GM23338 (cell line): Measurements from ENCODE around the gene TCP11. TPM values are rescaled to one million over a fixed set of nuclear protein-coding genes. Genes with fewer than 3 reads are reported as not detected.

Experiments
- ATAC-seq: fragments of 200-7000 bp; cut with Tn5 transposase; 3 replicates; pipeline ENCODE4 v1.9.1; 2020
- DNase-seq: peaks from one replicate; pipeline ENCODE4 v3.0.0-alpha.2; 2015; ENCODE audit warnings: low spot score
- H2AFZ ChIP-seq: fragments of 200-600 bp; sonication (generic); 2 replicates; pipeline ENCODE4 v1.8.0; 2016; ENCODE audit warnings: antibody characterized with exemption, mild to moderate bottlenecking, moderate library complexity
- H3F3A ChIP-seq: fragments of 200-600 bp; sonication (generic); replicated peaks from 2 replicates; pipeline ENCODE4 v1.8.0; 2017; ENCODE audit warnings: antibody characterized with exemption, mixed run types, low read depth
- H3K27ac ChIP-seq: fragments of 200-600 bp; sonication (generic); 2 replicates; pipeline ENCODE4 v1.6.1; 2016; ENCODE audit warnings: low read depth
- H3K27me3 ChIP-seq: fragments of 200-600 bp; sonication (generic); 2 replicates; pipeline ENCODE4 v1.8.0; 2016; ENCODE audit warnings: mild to moderate bottlenecking, mixed run types, moderate library complexity; ENCODE audit not compliant: insufficient read depth
- H3K36me3 ChIP-seq: fragments of 200-600 bp; sonication (generic); 2 replicates; pipeline ENCODE4 v1.8.0; 2016; ENCODE audit warnings: mild to moderate bottlenecking; ENCODE audit not compliant: insufficient read depth
- H3K4me1 ChIP-seq: fragments of 200-600 bp; sonication (generic); 2 replicates; pipeline ENCODE4 v1.8.0; 2016; ENCODE audit warnings: mild to moderate bottlenecking, moderate library complexity; ENCODE audit not compliant: insufficient read depth
- H3K4me2 ChIP-seq: fragments of 200-600 bp; sonication (generic); 2 replicates; pipeline ENCODE4 v1.7.1; 2017; ENCODE audit warnings: mixed run types
- H3K4me3 ChIP-seq: fragments of 200-600 bp; sonication (generic); 2 replicates; pipeline ENCODE4 v1.6.1; 2016; ENCODE audit warnings: mixed run types
- H3K79me2 ChIP-seq: fragments of 200-600 bp; sonication (generic); replicated peaks from 2 replicates; pipeline ENCODE4 v1.8.0; 2017; ENCODE audit warnings: mild to moderate bottlenecking; ENCODE audit not compliant: insufficient read depth
- H3K9me2 ChIP-seq: fragments of 200-600 bp; sonication (generic); 2 replicates; pipeline ENCODE4 v1.8.0; 2017; ENCODE audit not compliant: insufficient read depth
- H4K20me1 ChIP-seq: fragments of 200-600 bp; sonication (generic); replicated peaks from 2 replicates; pipeline ENCODE4 v1.8.0; 2017; ENCODE audit warnings: mild to moderate bottlenecking; ENCODE audit not compliant: insufficient read depth
- H3K27ac Mint-ChIP-seq: 2 replicates; pipeline ENCODE4 v1.8.0; 2020; ENCODE audit warnings: inconsistent platforms, mild to moderate bottlenecking, moderate library complexity, mixed read lengths
- H3K27me3 Mint-ChIP-seq: 3 replicates; pipeline ENCODE4 v1.8.0; 2022; ENCODE audit warnings: low read depth, mild to moderate bottlenecking, moderate library complexity, mixed read lengths, inconsistent platforms; ENCODE audit not compliant: insufficient read depth, poor library complexity
- H3K36me3 Mint-ChIP-seq: 3 replicates; pipeline ENCODE4 v1.8.0; 2021; ENCODE audit warnings: low read depth, mild to moderate bottlenecking, inconsistent platforms, moderate library complexity, mixed read lengths
- H3K4me1 Mint-ChIP-seq: 3 replicates; pipeline ENCODE4 v1.8.0; 2020; ENCODE audit warnings: mild to moderate bottlenecking, inconsistent platforms, mixed read lengths
- H3K4me3 Mint-ChIP-seq: 3 replicates; pipeline ENCODE4 v1.8.0; 2021; ENCODE audit warnings: moderate library complexity, mild to moderate bottlenecking, inconsistent platforms, mixed read lengths
- H3K9me3 Mint-ChIP-seq: 3 replicates; pipeline ENCODE4 v1.8.0; 2020; ENCODE audit warnings: moderate library complexity, mild to moderate bottlenecking, inconsistent platforms, mixed read lengths
- CREB1 ChIP-seq: fragments of 250-450 bp; sonication (Bioruptor Pico); IDR thresholded peaks from 2 replicates; pipeline ENCODE4 v1.5.0; 2020; ENCODE audit warnings: low read depth, mild to moderate bottlenecking, moderate library complexity
- CTCF ChIP-seq, 2 experiments: fragments of 200-600 bp in 1 of 2; sonication (generic) in 1 of 2; conservative IDR thresholded peaks; 2 replicates each; pipeline versions ENCODE4 v1.5.1 to v1.6.1; 2016 to 2017; ENCODE audit warnings: antibody characterized with exemption in 2 of 2, low read depth in 2 of 2, mild to moderate bottlenecking in 2 of 2, moderate library complexity in 1 of 2
- EZH2 ChIP-seq: fragments of 200-600 bp; sonication (generic); IDR thresholded peaks from one replicate; pipeline ENCODE4 v1.8.0; 2017; ENCODE audit warnings: antibody characterized with exemption, mild to moderate bottlenecking, low read depth; ENCODE audit not compliant: unreplicated experiment
- EZH2phosphoT487 ChIP-seq: fragments of 200-600 bp; sonication (generic); IDR thresholded peaks from one replicate; pipeline ENCODE4 v1.8.1; 2018; ENCODE audit warnings: antibody characterized with exemption; ENCODE audit not compliant: unreplicated experiment
- JUNB ChIP-seq: IDR thresholded peaks from one replicate; pipeline ENCODE4 v1.6.1; 2016; ENCODE audit warnings: antibody characterized with exemption; ENCODE audit not compliant: unreplicated experiment
- NANOG ChIP-seq: IDR thresholded peaks from 2 replicates; pipeline ENCODE4 v1.6.1; 2016; ENCODE audit warnings: antibody characterized with exemption, borderline replicate concordance
- POLR2AphosphoS5 ChIP-seq: IDR thresholded peaks from 2 replicates; pipeline ENCODE4 v1.6.1; 2016; ENCODE audit warnings: antibody characterized with exemption, low read depth
- REST ChIP-seq: IDR thresholded peaks from one replicate; pipeline ENCODE4 v1.6.1; 2018; ENCODE audit warnings: antibody characterized with exemption; ENCODE audit not compliant: unreplicated experiment
- STAT1 ChIP-seq: IDR thresholded peaks from one replicate; pipeline ENCODE4 v1.6.1; 2016; ENCODE audit warnings: antibody characterized with exemption; ENCODE audit not compliant: unreplicated experiment
- ZNF114 ChIP-seq: fragments of 250-450 bp; sonication (Bioruptor Pico); IDR thresholded peaks from 2 replicates; pipeline ENCODE4 v1.5.0; 2020; ENCODE audit warnings: mild to moderate bottlenecking, moderate library complexity
- polyA plus RNA-seq: library from polyadenylated mRNA; unstranded; fragments of >200 nt; fragmentation: Nextera tagmentation; extraction: Ambion mirVana; gene quantifications from 2 replicates; pipeline ENCODE4 v1.2.1, GENCODE V29; 2016
- total RNA-seq: library from RNA; depleted of rRNA; stranded (reverse); fragments of >200 nt; shearing (Covaris generic); gene quantifications from 2 replicates; pipeline ENCODE4 v1.2.3, GENCODE V29; 2014

The TCP11 gene
- total and polyA plus RNA-seq, 2 experiments from 2014 or later, result not detected

GRCh38 chr6:35190306-35190705, 49.2 kb upstream of the TCP11 start:
- no peaks in the 10 kb centered on the region for H3K27me3 ChIP-seq
- Mint-ChIP-seq H3K4me1 (peaks cover 13% of the 10 kb centered on the region), H3K27ac (no peak overlapping the region), H3K4me3 (no peak overlapping the region), H3K36me3 (no peaks in the 10 kb centered on the region), H3K9me3 (0 out of 3 replicates have a peak, but pooled peaks cover 4% of the 10 kb centered on the region), H3K27me3 (peaks cover 11% of the 10 kb centered on the region)
- no peaks in the 10 kb centered on the region; the same call in 1 of the 2 replicates for H3K4me1 ChIP-seq
- H2AFZ ChIP-seq, result no peak overlapping the region
- TF ChIP-seq POLR2AphosphoS5 (no peak), JUNB (no peak), REST (no peak), CREB1 (CRISPR knock-in tag) (no peak), CTCF (conservative IDR thresholded peaks at IDR 0.05; ENCODE audit: low read depth in 2 of 2) (no peak), STAT1 (no peak), NANOG (no peak), EZH2 (no peak), ZNF114 (CRISPR knock-in tag) (no peak)
- H4K20me1 ChIP-seq, result no peaks in the 10 kb centered on the region; the same call in 1 of the 2 replicates
- ATAC-seq, result no peak
- H3F3A ChIP-seq, result no peaks in the 10 kb centered on the region
- H3K4me2 ChIP-seq, result no peak overlapping the region
- no peaks in the 10 kb centered on the region for H3K36me3 ChIP-seq
- H3K4me3 ChIP-seq, result no peak overlapping the region
- no peak overlapping the region for H3K27ac ChIP-seq
- no peak for DNase-seq
- H3K9me2 ChIP-seq, result no peaks in the 10 kb centered on the region; the same call in 1 of the 2 replicates
- H3K79me2 ChIP-seq, result no peaks in the 10 kb centered on the region

GRCh38 chr6:35188886-35189285, 47.7 kb upstream of the TCP11 start:
- no peak overlapping the region for H2AFZ ChIP-seq
- no peaks in the 10 kb centered on the region for H3K36me3 ChIP-seq
- TF ChIP-seq CREB1 (CRISPR knock-in tag), result no peak
- no peak for TF ChIP-seq CTCF (conservative IDR thresholded peaks at IDR 0.05; ENCODE audit: low read depth in 2 of 2)
- TF ChIP-seq STAT1, result no peak
- TF ChIP-seq REST, result no peak
- TF ChIP-seq JUNB, result no peak
- no peak for TF ChIP-seq ZNF114 (CRISPR knock-in tag)
- TF ChIP-seq EZH2, result no peak
- TF ChIP-seq EZH2phosphoT487, result no peak
- no peak for TF ChIP-seq POLR2AphosphoS5
- TF ChIP-seq NANOG, result no peak
- Mint-ChIP-seq H3K36me3 (no peaks in the 10 kb centered on the region), H3K4me3 (no peak overlapping the region), H3K9me3 (0 out of 3 replicates have a peak, but pooled peaks cover 4% of the 10 kb centered on the region), H3K27me3 (peaks cover 9% of the 10 kb centered on the region), H3K4me1 (peaks cover 13% of the 10 kb centered on the region), H3K27ac (no peak overlapping the region)
- no peak overlapping the region for H3K27ac ChIP-seq
- H3K4me2 ChIP-seq, result no peak overlapping the region
- H3K4me3 ChIP-seq, result no peak overlapping the region
- H3K27me3 ChIP-seq, result no peaks in the 10 kb centered on the region
- H3K9me2 ChIP-seq, result no peaks in the 10 kb centered on the region; the same call in 1 of the 2 replicates
- no peaks in the 10 kb centered on the region; the same call in 1 of the 2 replicates for H4K20me1 ChIP-seq
- ATAC-seq, result no peak
- DNase-seq, result no peak
- no peaks in the 10 kb centered on the region; the same call in 1 of the 2 replicates for H3K4me1 ChIP-seq
- H3F3A ChIP-seq, result no peaks in the 10 kb centered on the region
- no peaks in the 10 kb centered on the region for H3K79me2 ChIP-seq
